ENCODE data around the gene SP3. TPM values are rescaled to one million over a fixed set of nuclear protein-coding genes. Genes with fewer than 3 reads are reported as not detected.

The SP3 gene
- total RNA-seq, 1 donor: 129 TPM

DNA sequence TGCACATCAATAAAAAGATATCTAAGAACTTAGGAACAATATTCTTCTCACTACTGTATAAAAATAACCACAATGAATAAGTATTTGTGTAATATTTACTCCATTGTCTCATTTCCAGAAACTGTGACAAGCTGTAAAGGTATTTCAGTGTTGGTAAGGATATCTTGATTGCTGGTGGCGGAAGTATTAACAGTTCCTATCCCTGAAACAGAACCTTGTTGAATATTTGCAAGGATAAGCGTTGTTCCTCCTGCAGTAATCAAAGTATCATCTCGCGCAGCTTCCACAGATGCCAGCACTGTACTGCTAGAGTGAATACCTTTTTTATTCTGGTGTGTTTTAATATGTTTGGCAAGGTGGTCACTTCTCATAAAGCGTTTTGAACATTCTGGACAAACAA, 55.3 kb downstream of the SP3 start:
- no peak for DNase-seq (ENCODE audit: low read depth)
- no peak for TF ChIP-seq CTCF (IDR thresholded peaks at IDR 0.05; ENCODE audit: insufficient read depth, low read depth, low read length)
- no peak overlapping the region for H3K4me3 ChIP-seq (ENCODE audit: low read depth, low read length)

DNA sequence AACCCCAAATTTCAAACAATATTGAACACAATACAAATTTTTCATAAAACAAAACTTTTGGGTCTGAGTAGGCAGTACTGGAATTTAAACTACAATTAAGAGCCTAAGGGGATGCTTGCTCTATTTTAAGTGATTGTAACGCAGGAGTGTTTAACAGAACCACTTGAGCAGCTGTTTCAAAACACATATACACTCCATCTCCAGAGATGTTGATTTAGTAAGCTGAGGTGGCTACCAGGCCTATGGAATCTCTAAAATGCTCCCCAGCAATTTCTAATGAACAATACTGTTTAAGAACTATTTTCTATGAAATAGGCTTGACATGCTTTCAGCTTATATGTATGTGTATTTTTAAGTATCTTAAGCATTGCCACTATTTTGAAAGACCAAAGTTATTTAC, 58.5 kb downstream of the SP3 start:
- DNase-seq (ENCODE audit: low read depth): no peak
- TF ChIP-seq CTCF (IDR thresholded peaks at IDR 0.05; ENCODE audit: insufficient read depth, low read depth, low read length): no peak
- no peak overlapping the region for H3K4me3 ChIP-seq (ENCODE audit: low read depth, low read length)

DNA sequence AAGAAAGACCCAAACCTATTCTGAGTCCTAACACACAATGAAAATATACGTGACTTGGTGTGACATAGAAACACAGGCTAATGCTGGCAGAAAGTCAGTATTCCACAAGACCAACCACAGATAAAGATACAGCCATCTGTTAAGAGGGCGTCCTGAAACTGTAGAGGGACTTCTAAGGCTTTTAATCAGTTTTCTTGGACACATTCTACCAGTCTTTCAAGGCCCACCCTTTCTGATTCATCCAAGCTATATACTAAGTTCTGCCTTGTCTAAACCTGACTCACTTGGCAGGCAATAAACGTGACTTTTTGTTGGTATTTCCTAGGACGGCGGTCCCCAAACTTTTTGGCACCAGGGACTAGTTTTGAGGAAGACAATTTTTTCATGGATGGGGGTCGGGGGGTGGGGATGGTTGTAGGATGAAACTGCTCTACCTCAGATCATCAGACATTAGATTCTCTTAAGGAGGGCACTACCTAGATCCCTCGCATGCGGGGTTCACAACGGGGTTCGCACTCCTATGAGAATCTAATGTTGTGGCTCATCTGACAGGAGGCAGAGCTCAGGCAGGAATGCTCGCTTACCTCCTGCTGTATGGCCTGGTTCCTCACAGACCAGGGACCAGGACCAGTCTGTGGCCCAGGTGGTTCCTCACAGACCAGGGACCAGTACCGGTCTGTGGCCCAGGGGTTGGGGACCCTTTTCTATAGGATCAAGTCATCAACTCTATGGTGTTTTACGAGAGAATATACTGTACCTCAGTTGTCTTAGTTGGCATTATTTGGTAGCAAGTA, 61.4 kb downstream of the SP3 start:
- DNase-seq (ENCODE audit: low read depth): no peak
- TF ChIP-seq CTCF (IDR thresholded peaks at IDR 0.05; ENCODE audit: insufficient read depth, low read depth, low read length): no peak
- H3K4me3 ChIP-seq (ENCODE audit: low read depth, low read length): no peak overlapping the region

- TF ChIP-seq CTCF (IDR thresholded peaks at IDR 0.05; ENCODE audit: insufficient read depth, low read depth, low read length): no peak
- H3K4me3 ChIP-seq (ENCODE audit: low read depth, low read length): no peak overlapping the region
- DNase-seq (ENCODE audit: low read depth): no peak
These were observed 66.2 kb downstream of the SP3 start for GRCh38 chr2:173898996-173899395.

DNA sequence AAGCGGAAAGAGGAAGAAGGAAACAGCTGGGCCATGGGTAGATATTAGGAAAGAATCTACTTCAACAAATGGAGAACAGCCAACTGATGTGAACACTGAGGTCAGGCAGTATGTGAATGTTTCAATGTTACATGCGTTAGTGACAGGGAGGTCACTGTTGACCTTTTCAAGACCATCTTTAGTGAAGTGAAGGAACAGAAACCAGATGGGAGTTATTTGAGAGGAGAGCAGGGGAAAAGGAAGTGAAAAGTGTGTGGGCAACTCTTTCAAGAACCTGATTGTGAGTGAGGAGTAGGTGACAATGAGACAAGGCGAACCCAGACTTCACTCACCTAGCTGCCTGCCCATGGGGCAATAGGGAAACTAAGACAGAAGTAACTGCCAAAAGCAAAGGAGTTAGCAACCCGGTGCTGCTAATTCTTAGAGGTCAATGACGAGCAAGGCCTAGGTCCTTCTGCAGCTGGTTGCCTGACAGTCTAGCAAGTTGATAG, 67.0 kb downstream of the SP3 start:
- H3K4me3 ChIP-seq (ENCODE audit: low read depth, low read length): no peak overlapping the region
- TF ChIP-seq CTCF (IDR thresholded peaks at IDR 0.05; ENCODE audit: insufficient read depth, low read depth, low read length): no peak
- DNase-seq (ENCODE audit: low read depth): peak; percentile 10

GRCh38 chr2:173896755-173897154, 68.4 kb downstream of the SP3 start:
- no peak for DNase-seq (ENCODE audit: low read depth)
- TF ChIP-seq CTCF (IDR thresholded peaks at IDR 0.05; ENCODE audit: insufficient read depth, low read depth, low read length): no peak
- no peak overlapping the region for H3K4me3 ChIP-seq (ENCODE audit: low read depth, low read length)

GRCh38 chr2:173892341-173892740, 72.8 kb downstream of the SP3 start:
- TF ChIP-seq CTCF (IDR thresholded peaks at IDR 0.05; ENCODE audit: insufficient read depth, low read depth, low read length): no peak
- no peak for DNase-seq (ENCODE audit: low read depth)
- no peak overlapping the region for H3K4me3 ChIP-seq (ENCODE audit: low read depth, low read length)

Measured in fibroblast of villous mesenchyme (primary cell).